ENCODE measurements around the gene CAPN1. TPM values are rescaled to one million over a fixed set of nuclear protein-coding genes. Genes with fewer than 3 reads are reported as not detected.
A peak's percentile ranks its signal among the peaks of the same experiment; 100 is the strongest.

CAPN1 gene
- total and polyA plus RNA-seq, 9 of the 15 experiments (the other 6 are each of a cell fraction or from before 2014, with no cell fraction given): 3.5 to 199 (median 61.6) TPM

GRCh38 chr11:65181569-65182257, at the start of gene CAPN1 (continued):
- TF ChIP-seq ZNF398 (CRISPR knock-in tag; IDR thresholded peaks at IDR 0.05): no peak
- TF ChIP-seq USF1 (CRISPR knock-in tag; IDR thresholded peaks at IDR 0.05): no peak
- no peak for TF ChIP-seq CBX1 (IDR thresholded peaks at IDR 0.05; ENCODE audit: low read depth)
- peak; percentile 33; the same call in 1 of the 2 replicates for TF ChIP-seq RBFOX2 (IDR thresholded peaks at IDR 0.05; ENCODE audit: low read depth, low read length)
- TF ChIP-seq FOXJ3 (CRISPR knock-in tag; IDR thresholded peaks at IDR 0.05): no peak
- no peak for TF ChIP-seq NR1H2 (CRISPR knock-in tag; IDR thresholded peaks at IDR 0.05)
- no peak for TF ChIP-seq DNMT1 (IDR thresholded peaks at IDR 0.05)
- no peak for TF ChIP-seq SFPQ (IDR thresholded peaks at IDR 0.05; ENCODE audit: low read depth, low read length)
- no peak for TF ChIP-seq ZNF764 (CRISPR knock-in tag; IDR thresholded peaks at IDR 0.05; ENCODE audit: low read depth)
- TF ChIP-seq BCLAF1 (IDR thresholded peaks at IDR 0.05; ENCODE audit: borderline replicate concordance in 1 of 2, control insufficient read depth in 1 of 2, low read depth in 2 of 2, low read length in 1 of 2): 0 out of 4 replicates have a peak, but pooled peaks of 1 of the 2 experiments have one; percentile 36
- no peak for TF ChIP-seq SMARCE1 (IDR thresholded peaks at IDR 0.05)
- TF ChIP-seq ATF1 (CRISPR knock-in tag; IDR thresholded peaks at IDR 0.05): no peak
- TF ChIP-seq ATF1 (tag; IDR thresholded peaks at IDR 0.05): no peak
- TF ChIP-seq ZNF143 (CRISPR knock-in tag; IDR thresholded peaks at IDR 0.05): no peak
- no peak for TF ChIP-seq TFAM (CRISPR knock-in tag; conservative IDR thresholded peaks at IDR 0.05)
- no peak for TF ChIP-seq HEY1 (CRISPR knock-in tag; IDR thresholded peaks at IDR 0.05; ENCODE audit: borderline replicate concordance)
- no peak for TF ChIP-seq HES1 (IDR thresholded peaks at IDR 0.05; ENCODE audit: low read depth)
- TF ChIP-seq NFIX (CRISPR knock-in tag; IDR thresholded peaks at IDR 0.05; ENCODE audit: low read depth): no peak
- no peak for TF ChIP-seq STAT5B (CRISPR knock-in tag; IDR thresholded peaks at IDR 0.05)
- no peak for TF ChIP-seq NBN (IDR thresholded peaks at IDR 0.05; ENCODE audit: low read depth)

Measured in K562 (cell line).